Measurements from ENCODE around the gene FTO. TPM values are rescaled to one million over a fixed set of nuclear protein-coding genes. Genes with fewer than 3 reads are reported as not detected.

Gene FTO
- polyA plus RNA-seq, 1 donor, result 55.1 TPM

DNA sequence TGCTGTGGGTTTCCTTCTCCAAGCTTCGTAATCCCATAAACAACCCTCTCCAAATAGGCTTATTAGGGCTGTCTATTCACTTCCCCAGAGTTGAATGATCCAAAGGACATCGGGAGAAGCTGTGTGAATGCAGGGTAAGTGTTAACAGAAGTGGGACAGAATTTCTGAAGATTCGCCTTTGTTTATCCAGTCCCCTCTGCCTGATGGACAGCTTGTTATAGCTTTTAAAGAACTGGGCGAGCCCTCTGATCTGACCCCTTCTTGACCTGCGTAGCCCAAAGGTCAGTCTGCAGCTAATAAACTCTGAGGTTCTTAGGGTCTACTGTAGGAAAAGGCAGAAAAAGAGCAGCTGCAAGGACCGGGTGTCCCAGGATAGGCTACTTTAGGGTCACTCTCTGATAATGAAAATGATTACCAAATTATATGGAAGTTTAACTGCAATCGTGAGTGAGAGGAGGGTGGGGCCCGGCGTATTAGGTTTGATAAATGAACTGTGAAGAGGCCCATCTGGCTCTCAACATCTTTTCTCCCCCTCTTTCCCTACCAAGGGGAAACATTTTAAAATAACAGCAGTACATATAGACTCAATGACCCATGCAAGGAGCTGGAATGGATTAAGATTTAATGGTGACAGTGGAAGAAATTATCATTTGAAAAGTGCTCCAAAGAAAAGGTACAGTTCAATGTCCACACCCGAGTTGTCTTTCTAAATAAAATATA lies 233.4 kb downstream of the FTO start:
- no peak for DNase-seq

DNA sequence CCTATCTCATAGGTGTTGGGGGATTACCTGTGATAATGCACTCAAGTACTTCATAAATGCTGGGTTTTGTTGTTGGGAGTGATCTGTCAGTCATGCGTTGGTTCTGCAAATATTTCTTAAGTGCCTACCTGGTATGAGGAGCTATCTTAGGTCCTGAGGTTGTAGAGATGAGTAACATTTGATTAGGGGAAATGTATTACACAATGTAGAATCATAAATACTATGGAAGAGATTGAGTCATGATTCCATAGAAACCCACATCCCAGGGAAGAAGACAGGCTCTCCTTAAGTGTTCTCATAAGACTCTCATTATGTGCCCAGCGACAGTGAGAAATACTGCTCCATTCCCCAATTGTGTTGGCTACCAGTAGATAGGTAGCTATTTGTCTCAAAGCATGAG lies 240.1 kb downstream of the FTO start:
- no peak for DNase-seq

DNA sequence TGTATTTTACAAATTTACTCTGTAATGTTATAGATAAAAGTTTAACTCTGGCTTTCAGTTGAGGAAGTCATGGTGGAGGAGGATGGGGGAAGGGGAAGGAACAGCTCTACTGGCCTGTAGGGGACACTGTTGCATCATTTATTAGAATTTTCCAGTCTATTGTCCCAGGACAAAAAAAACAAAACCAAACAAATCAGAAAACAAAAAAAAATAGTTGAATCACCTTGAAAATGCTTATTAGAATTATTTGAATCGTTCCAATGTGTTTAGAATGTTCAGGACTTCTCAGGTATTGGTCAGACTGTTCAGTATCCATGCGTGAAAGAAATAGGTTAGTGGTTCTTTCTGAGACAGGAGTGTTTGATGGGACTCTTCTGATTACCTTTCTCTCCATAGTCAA lies 242.0 kb downstream of the FTO start:
- DNase-seq, result no peak

DNA sequence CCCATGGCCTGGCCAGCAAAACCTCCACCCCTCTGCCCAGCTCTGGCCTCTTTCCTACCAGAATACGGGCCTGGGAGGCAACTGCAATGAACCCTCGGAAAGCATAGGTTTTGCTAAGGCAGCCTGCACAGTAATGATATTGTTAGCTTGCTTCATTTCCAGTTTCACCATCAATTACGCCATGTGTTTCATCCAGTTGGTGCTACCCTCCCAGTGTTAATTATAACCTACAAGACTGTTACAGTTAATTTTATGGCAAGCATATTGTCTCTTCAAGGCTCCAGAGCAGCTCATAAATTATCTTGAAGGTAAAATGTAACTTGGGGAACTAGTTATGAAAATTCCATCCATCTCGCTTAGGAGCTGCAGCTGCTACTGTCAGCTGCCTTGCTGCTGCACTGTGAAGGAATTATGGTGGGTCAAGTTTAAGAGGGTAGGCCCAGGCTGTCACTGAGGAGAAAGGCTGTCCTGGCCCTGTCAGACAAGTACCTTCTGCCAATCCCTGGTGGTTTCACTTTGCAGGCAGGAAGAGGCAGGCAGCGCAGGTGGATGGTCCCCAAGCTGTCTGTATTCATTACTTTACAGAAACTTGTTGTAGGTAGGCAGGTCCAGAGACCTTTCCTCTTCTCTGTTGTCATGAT lies 242.9 kb downstream of the FTO start:
- DNase-seq, result no peak

DNA sequence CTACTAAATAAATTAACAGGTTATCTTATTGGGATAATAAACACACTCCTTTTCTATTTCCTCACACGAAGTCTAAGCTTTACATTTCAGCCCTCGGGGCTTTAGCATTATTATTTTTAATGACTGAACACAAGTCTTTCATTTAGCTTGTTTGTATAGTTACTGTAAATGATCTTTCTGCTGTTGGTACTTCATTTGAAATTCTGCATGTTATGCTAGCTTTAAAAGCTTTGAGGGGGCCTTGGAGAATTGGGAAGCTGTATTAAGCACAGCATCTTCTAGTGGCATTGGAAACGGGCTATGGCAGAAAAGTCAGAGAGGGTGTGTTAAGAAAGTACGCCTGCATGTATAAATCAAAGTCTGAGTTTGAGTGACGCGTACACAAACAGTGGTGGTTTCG lies 243.7 kb downstream of the FTO start:
- DNase-seq, result no peak

DNA sequence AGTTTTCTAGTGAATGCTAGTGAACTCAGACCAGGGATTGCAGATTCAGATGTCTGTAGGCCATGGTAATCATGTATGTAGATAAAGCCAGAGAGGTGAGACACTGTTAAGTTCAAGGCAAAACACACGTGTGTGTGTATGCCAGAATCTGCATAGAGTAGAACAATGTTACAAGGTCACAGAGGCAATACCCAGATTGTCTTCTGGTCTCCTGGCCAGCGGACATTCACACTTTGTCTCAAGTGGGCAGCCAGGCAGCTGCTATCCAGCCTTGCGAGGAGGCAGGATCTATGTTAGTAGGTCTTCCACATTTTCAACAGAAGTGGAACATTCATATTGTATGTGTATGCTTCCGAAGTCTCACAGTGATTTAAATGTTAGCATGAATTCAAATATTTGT lies 244.4 kb downstream of the FTO start:
- DNase-seq, result no peak

DNA sequence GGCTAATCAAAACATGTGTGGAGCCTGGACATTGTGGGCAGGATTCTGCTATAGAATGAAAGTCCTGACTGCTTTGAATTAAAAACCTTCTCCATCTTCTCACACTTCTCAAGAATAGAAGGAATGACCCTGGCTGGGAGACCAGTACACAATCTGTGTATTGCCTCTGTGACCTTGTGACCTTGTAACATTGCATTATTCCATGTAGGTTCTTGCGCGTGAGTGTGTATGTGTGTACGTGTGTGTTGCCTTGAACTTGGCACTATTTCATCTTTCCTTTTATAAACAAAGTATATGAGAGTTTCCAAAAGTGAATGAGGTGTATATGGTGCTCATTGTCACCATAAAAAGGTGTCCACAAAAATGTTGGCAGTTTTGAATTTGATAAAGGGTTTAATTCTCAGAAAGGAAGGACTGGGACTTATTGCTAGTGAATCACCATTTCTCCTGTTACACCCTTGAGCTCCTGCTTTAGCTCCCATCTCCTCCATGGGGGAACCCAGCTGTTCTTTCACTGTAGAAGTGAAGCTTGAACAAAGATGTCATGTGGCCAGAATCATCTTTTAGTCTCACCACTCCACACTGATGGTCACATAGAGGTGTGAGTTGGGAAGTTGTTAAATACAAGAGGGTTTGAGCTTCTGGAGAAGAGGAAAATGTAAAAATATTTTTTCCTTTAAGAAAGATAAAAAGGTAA lies 244.9 kb downstream of the FTO start:
- no peak for DNase-seq

DNA sequence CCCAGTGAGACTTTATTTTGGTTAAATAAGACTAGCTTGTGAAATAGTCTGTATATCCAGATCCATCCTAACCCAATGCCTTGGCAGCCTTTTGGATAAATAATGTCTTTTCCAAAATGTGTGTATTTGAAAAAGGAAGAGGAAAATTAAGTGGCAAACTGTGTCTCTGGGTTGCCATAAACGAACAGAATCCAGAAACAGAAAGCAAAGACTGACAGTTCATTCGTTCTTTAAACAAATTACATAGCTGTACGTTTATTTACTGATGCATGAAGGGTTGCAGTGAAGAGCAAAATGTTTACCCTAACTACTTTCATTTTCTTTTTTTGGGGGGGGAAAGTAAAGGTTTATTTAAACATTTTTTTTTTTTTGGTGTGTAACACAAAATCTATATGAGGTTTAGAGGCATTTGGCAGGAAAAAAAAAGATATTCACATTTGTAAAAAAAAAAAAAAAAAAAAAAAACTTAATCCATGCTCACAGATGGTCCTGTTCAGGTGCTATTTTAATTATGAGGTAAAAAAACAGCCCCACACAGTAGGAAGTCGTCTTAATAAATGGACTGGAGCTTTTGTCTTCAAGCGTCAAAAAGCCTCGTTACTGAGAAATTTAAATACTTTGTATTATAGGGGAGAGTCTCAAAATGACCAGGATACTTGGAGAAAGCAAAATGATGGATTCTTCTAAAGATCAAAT lies 245.9 kb downstream of the FTO start:
- no peak for DNase-seq

DNA sequence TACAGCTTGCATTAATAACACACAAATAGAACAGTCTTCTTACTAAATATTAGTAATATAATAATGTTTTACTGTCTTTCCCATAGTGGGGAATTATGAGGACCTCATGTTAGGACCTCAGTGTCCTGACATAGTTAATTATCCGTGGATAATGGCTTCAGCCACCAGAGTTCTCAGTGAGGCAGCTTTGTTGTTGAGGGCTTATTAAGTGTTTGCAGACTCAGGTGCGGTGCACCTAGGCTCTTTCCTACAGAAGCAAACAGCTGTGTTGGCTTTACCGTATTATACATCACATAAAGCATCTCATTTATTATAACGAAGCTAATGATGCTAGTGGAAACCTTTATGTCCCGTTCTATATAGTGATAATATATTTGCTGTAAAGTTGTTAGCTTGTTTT lies 246.7 kb downstream of the FTO start:
- no peak for DNase-seq

DNA sequence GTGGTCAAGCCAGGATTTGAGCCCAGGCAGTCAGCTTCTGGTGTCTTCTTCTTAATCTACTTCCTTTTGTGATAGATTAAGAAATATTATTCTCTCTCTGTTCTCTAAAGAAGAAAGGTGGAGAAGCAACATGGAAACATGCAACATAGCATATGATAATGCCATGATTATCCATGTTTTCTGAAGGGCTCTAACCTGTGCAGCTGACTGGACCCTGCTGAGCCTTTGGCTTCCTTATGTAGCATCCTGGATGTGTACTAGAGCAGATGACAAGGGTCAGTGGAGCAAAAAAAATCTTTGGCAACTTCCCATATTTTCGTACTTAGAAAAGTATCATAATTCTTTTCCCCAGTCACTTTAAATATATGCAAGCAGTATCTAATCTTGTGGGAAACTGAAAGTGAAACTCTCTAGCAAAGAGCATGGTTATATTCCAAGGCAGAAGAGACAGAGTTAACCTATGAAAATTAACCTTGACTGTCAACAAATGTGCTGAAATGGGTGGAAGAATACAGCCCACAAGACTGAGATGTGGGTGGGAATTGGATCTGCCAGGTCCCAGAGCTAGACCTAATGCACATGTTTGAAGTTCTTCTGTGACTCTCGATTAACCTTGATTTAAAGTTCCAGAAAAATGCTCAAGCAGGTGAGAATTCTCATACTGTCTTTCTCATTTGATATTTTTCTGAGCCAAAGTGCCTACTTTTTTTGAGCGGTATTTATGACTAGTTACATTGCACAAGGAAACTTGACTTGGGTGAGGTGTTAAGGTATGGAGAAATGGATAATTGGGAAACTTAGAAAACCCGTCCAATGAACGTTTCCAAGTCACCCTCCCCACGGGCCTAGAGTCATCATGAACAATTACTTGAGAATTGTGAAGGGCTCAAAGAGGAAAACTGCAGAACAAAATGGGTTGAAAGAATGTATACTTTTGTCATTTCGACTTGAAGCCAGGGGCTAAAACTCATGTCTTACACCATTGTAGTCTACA lies 248.6 kb downstream of the FTO start:
- DNase-seq, result no peak

DNA sequence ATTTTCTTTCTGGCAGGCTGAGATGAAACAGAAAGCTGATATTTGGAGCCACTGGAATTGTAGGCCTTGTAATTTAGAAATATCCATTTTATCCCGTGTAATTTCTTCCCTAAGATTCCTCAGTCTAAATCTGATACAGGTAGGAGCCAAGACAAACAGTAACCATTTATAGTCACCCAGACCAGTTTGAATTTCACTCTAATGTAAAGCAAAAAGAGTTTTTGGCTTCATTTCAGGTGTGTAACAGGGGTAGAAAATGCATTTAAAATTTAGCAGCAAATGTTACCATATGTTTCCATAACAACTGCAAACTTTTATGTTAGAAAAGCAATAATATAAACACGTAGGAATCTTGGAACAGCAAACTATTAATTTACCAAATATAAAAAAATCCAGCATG lies 249.4 kb downstream of the FTO start:
- no peak for DNase-seq

DNA sequence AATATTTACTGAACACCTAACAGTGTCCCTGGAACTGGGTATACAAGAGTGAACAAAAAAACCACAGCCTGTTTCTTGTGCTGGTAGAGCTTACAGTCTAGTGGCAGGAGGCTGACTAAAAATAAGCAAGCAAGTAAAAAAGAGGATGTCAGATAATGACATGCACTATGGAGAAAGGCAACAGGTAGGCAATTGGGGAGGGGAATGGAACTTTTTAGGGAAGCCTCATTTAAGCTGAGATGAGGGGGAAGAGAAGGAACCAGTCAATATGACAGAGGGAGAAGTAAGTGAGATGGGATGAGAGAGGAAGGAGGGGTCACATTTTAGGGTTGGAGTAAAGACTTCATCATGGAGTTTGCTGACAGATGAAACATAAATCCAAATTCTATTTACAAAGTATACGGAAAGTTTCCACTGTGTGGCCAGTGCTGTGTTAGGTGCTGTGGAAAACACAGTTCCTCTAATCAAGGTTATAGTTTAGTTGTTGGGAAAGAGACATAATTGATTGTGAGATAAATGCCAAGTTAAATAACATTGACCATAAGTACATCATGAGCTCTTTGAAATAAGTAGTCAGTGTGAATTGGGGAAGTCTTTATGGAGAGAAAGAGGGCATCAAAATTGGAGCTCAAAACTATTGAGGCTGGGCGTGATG lies 251.4 kb downstream of the FTO start:
- no peak for DNase-seq

DNA sequence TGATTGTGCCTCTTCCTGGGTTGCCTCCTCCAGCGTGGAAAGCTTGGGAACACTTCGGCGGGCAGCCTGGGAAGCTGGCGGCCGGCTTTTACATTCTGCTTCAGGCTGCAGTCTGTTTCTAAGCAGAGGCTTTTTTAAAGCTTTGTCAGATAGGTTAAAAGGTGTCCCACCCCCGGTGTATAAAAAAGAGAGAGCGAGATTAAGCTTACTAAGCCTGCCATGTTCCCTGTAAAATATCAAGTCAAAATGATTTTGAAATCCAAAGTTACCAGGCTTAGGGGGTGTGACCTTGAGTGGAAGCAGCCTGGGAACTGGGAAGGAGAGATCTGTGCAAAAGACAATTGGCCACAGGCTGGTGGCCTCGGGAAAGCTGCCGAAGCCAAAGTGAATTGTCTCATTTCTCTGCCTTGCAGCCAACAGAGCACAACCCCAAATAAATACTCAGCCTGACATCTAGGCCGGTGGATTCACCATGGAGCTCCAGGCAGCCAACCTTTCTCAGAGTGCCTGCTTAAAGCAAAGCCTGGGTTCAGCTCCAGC lies 254.5 kb downstream of the FTO start:
- DNase-seq, result no peak

DNA sequence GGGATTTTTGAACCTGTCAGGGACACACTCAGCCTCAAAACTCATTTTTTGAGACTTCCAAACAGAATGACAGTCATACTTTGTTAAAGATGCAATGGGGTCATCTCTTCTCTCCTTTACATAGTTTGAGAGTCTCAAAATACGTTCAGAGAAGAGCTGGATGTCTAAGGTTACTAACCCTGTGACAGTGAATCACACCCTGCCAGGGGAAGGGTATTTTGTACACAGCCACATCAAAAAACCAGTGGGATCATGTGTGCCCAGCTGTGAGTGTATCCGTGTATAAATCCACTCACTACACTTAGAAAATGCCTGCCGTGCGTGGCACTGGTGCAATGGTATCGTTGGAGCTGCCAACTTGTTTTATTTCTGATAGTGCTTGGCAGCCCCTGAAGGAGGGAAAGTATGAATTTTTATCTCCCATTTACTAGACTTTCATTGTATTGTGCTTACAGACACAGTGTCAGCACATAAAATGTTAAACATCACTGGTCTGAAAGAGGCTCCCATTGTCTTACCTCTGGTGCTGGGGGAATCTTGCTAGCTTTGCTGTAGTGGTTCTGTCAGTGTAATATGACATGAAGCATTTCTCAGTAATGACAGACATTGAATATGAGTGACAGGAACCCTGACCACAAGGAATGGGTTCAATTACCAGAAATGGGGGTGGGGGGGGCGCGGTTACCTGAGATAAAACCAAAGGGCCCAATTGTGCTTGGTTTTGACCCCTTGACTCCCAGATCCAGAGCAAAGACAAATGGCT lies 256.3 kb downstream of the FTO start:
- DNase-seq, result no peak

DNA sequence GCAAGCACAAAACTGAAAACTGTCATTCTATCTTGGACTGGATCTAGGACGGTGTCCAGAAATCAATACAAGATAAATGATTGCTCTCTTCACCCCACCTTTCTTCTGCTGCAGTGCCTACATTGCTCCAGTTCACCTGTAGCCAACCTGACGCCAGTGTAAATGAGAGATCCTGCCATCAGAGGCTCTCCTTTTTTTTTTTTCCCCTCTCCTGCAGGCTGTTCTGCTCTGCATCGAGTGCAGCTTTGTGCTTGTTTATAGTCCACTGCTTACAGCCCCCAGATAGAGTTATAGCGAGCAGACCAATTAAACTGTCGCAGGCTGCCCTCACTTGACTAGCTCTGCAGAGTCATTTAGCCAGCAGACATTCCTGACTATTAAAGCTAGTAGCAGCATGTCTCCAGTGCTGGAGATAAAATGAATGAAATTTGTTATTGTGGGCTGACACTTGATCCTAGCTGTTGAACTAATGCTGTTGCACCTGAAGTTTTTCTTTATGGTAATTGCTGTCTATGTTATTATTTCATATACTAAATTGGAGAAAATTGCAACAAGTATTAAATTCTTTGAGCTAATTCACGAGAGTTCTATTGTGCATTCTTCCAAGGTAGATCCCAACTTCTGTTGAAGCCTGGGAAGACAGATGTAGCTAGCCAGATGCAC lies 257.1 kb downstream of the FTO start:
- DNase-seq, result no peak

DNA sequence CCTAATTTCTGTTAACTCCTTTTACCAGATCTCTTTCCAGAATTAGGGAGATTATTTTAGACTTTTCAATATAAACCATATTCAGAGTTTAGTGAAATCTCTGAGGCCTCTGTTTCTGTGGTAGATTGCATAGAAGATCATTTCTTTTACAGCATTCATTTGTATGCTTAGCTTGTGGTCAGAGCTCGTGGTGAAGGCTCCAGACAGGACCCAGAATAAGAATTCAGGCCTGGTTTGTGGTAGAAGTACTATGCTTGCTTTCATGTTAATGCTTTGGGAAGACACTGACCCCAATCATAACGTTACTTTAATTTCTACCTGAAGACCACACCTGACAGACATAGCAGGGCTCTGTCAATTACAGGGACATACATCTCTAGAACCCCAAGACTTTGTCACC lies 258.1 kb downstream of the FTO start:
- no peak for DNase-seq

DNA sequence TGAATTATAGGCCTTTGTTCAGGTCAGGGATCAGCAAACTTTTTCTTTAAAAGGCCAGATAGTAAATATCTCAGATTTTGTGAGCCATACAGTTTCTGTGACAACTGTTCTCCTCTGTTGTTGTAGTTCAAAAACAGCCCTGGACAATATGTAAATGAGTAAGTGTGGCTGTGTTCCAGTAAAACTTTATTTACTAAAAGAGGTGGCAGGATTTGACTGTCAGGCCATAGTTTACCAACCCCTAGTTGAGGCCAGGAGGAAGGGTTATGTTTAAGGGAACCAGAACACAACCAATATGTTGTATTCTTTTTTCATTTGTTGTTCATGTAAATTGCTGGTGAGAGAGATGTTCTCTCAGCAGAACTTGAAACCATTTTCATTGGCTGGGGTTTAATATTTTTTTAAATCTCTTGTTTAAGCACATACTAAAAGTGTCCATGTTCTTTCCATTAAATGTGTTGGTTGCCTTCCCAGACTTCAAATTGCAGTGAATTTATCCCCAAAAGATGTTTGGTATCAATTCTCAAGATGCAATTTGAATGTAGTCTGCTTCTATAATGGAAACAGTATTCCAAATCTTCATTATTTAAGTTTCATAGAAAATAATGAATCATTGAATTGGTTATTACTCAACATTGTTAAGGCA lies 260.3 kb downstream of the FTO start:
- peak; percentile 55 for DNase-seq

DNA sequence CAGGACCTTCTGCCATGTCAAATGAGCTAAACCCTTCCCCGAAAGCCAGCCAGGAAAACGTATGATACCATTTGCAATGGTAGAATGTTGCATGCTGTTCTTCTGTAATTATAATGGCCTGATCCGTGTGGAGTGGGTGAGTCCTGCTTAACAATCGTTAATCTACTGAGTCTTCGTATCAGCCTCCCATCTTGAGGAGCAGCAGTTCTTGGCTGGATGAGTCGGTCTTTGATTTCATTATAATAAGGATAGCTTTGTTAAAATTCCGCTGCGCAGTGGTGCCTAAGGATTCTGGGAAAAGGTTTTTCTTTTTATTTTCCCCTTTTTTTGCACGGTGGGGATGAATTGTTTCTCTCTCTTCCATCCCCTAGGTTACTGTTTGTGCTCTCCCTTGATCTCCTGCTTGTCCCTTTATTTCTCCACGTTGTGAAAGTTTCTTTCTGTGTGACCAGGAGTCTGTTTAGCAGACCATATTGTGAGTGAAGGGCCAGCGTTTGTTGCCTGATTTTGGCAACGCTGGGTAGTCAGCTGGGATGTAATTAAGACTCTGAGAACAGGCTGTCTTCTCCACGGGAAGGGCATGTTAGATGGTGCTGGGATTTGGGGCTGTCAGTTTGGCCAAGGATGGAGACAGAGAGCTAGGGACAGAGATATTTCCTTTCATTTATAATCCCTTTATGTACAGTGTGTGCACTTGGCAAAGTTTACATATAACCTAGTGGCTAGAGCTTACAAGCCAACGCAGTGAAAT lies 263.0 kb downstream of the FTO start:
- DNase-seq, result peak; percentile 23

DNA sequence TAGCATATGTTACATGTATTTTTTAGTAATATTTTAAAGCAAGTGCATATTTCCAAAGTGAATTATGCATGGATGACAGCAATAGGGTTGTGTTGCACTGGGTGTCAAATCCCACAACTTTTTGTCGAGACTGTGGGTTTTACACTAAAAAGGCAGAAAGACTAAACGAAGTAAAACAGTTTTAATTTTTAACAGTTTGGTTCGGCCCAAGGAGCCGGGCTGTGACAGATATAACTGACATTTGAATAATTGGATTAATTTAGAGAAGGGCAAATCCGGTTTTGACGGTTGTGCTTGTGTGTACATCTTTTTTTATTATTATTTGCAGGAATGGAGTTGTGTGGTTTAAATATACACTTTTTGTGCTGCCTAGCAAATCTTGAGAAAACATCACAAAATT lies 263.6 kb downstream of the FTO start:
- no peak for DNase-seq
